SK-N-SH treated with all-trans-retinoic acid at 6 μM for 48 hours (cell line): ENCODE data around the gene C1orf56.

Experiments used
- ATAC-seq: fragments of 200-7000 bp; cut with Tn5 transposase; 3 replicates; pipeline ENCODE4 v1.9.1; 2020; ENCODE audit warnings: mild to moderate bottlenecking, moderate library complexity
- BACH2 ChIP-seq: fragments of 250-450 bp; sonication (Bioruptor Pico); IDR thresholded peaks from 2 replicates; pipeline ENCODE4 v1.9.0; 2021; ENCODE audit warnings: mild to moderate bottlenecking, borderline replicate concordance
- CSDC2 ChIP-seq: fragments of 250-450 bp; sonication (Bioruptor Pico); IDR thresholded peaks from 2 replicates; pipeline ENCODE4 v1.5.0; 2020; ENCODE audit warnings: mild to moderate bottlenecking, moderate library complexity
- CSRNP3 ChIP-seq: fragments of 250-450 bp; sonication (Bioruptor Pico); IDR thresholded peaks from 2 replicates; pipeline ENCODE4 v1.5.1; 2021; ENCODE audit warnings: mild to moderate bottlenecking, moderate library complexity
- ESRRG ChIP-seq: fragments of 250-450 bp; sonication (Bioruptor Pico); IDR thresholded peaks from 2 replicates; pipeline ENCODE4 v1.6.1; 2021; ENCODE audit warnings: mild to moderate bottlenecking
- GLIS3 ChIP-seq: fragments of 250-450 bp; sonication (Bioruptor Pico); IDR thresholded peaks from 2 replicates; pipeline ENCODE4 v1.5.0; 2020; ENCODE audit warnings: mild to moderate bottlenecking, moderate library complexity
- ISL1 ChIP-seq: fragments of 250-450 bp; sonication (Bioruptor Pico); IDR thresholded peaks from 2 replicates; pipeline ENCODE4 v2.1.2; 2022; ENCODE audit warnings: mild to moderate bottlenecking, moderate library complexity
- OSR1 ChIP-seq: fragments of 250-450 bp; sonication (Bioruptor Pico); IDR thresholded peaks from 2 replicates; pipeline ENCODE4 v1.8.0; 2022; ENCODE audit warnings: moderate library complexity, mild to moderate bottlenecking, inconsistent platforms
- PATZ1 ChIP-seq: fragments of 250-450 bp; sonication (Bioruptor Pico); IDR thresholded peaks from 2 replicates; pipeline ENCODE4 v1.8.0; 2020; ENCODE audit warnings: mild to moderate bottlenecking, moderate library complexity, borderline replicate concordance
- PPARA ChIP-seq: fragments of 250-450 bp; sonication (Bioruptor Pico); IDR thresholded peaks from 2 replicates; pipeline ENCODE4 v1.5.0; 2020; ENCODE audit warnings: mild to moderate bottlenecking, borderline replicate concordance
- SNAI2 ChIP-seq: fragments of 250-450 bp; sonication (Bioruptor Pico); IDR thresholded peaks from 2 replicates; pipeline ENCODE4 v1.5.0; 2020; ENCODE audit warnings: mild to moderate bottlenecking, moderate library complexity
- TCF4 ChIP-seq: fragments of 250-450 bp; sonication (Bioruptor Pico); IDR thresholded peaks from 2 replicates; pipeline ENCODE4 v1.8.0; 2021; ENCODE audit warnings: mild to moderate bottlenecking, moderate library complexity, borderline replicate concordance
- TSHZ2 ChIP-seq: fragments of 250-450 bp; sonication (Bioruptor Pico); IDR thresholded peaks from 2 replicates; pipeline ENCODE4 v1.5.0; 2020; ENCODE audit warnings: mild to moderate bottlenecking, moderate library complexity
- ZC3H10 ChIP-seq: fragments of 250-450 bp; sonication (Bioruptor Pico); IDR thresholded peaks from 2 replicates; pipeline ENCODE4 v1.5.1; 2021; ENCODE audit warnings: mild to moderate bottlenecking, moderate library complexity
- ZFP30 ChIP-seq: fragments of 450-650 bp; formaldehyde crosslinking; IDR thresholded peaks from 2 replicates; pipeline ENCODE4 v1.5.0; 2022; ENCODE audit warnings: mild to moderate bottlenecking, moderate library complexity
- ZNF70 ChIP-seq: fragments of 450-650 bp; formaldehyde crosslinking; IDR thresholded peaks from 2 replicates; pipeline ENCODE4 v1.5.0; 2020; ENCODE audit warnings: mild to moderate bottlenecking, moderate library complexity
- ZNF8 ChIP-seq: fragments of 450-650 bp; formaldehyde crosslinking; IDR thresholded peaks from 2 replicates; pipeline ENCODE4 v1.5.0; 2020; ENCODE audit warnings: mild to moderate bottlenecking, moderate library complexity
- TF ChIP-seq, protein P1 (sequence below): fragments of 250-450 bp; sonication (Bioruptor Pico); IDR thresholded peaks from 2 replicates; pipeline ENCODE4 v1.8.0; 2021; ENCODE audit warnings: low read depth, mild to moderate bottlenecking, moderate library complexity, borderline replicate concordance
- TF ChIP-seq, protein P2 (sequence below): fragments of 250-450 bp; sonication (Bioruptor Pico); IDR thresholded peaks from 2 replicates; pipeline ENCODE4 v1.5.1; 2020; ENCODE audit warnings: low read depth, mild to moderate bottlenecking, moderate library complexity

C1orf56 gene

GRCh38 chr1:151011154-151011850 is 36.2 kb upstream of the C1orf56 start:
- TF ChIP-seq ZC3H10 (CRISPR knock-in tag) (no peak), ESRRG (CRISPR knock-in tag) (no peak), ISL1 (CRISPR knock-in tag) (no peak), CSDC2 (CRISPR knock-in tag) (no peak), PATZ1 (CRISPR knock-in tag) (no peak), ZFP30 (CRISPR knock-in tag) (no peak), PPARA (no peak), OSR1 (CRISPR knock-in tag) (no peak), TSHZ2 (CRISPR knock-in tag) (no peak), BACH2 (no peak)
- TF ChIP-seq, protein P1, sequence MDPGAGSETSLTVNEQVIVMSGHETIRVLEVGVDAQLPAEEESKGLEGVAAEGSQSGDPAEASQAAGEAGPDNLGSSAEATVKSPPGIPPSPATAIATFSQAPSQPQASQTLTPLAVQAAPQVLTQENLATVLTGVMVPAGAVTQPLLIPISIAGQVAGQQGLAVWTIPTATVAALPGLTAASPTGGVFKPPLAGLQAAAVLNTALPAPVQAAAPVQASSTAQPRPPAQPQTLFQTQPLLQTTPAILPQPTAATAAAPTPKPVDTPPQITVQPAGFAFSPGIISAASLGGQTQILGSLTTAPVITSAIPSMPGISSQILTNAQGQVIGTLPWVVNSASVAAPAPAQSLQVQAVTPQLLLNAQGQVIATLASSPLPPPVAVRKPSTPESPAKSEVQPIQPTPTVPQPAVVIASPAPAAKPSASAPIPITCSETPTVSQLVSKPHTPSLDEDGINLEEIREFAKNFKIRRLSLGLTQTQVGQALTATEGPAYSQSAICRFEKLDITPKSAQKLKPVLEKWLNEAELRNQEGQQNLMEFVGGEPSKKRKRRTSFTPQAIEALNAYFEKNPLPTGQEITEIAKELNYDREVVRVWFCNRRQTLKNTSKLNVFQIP (CRISPR knock-in tag): no peak
- TF ChIP-seq, protein P2, sequence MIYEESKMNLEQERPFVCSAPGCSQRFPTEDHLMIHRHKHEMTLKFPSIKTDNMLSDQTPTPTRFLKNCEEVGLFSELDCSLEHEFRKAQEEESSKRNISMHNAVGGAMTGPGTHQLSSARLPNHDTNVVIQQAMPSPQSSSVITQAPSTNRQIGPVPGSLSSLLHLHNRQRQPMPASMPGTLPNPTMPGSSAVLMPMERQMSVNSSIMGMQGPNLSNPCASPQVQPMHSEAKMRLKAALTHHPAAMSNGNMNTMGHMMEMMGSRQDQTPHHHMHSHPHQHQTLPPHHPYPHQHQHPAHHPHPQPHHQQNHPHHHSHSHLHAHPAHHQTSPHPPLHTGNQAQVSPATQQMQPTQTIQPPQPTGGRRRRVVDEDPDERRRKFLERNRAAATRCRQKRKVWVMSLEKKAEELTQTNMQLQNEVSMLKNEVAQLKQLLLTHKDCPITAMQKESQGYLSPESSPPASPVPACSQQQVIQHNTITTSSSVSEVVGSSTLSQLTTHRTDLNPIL: no peak
- no peak for ATAC-seq

GRCh38 chr1:151012684-151013471 is 34.7 kb upstream of the C1orf56 start:
- no peak for TF ChIP-seq TCF4 (CRISPR knock-in tag)
- no peak for TF ChIP-seq OSR1 (CRISPR knock-in tag)
- no peak for TF ChIP-seq ZNF8 (CRISPR knock-in tag)
- TF ChIP-seq ISL1 (CRISPR knock-in tag): no peak
- no peak for TF ChIP-seq CSRNP3 (CRISPR knock-in tag)
- TF ChIP-seq ZNF70 (CRISPR knock-in tag): no peak
- no peak for TF ChIP-seq PATZ1 (CRISPR knock-in tag)
- no peak for TF ChIP-seq CSDC2 (CRISPR knock-in tag)
- TF ChIP-seq, all 23 proteins: peak for 0
- ATAC-seq: no peak

GRCh38 chr1:151013518-151013917 is 34.0 kb upstream of the C1orf56 start:
- TF ChIP-seq PPARA (no peak), ZNF70 (CRISPR knock-in tag) (no peak), BACH2 (no peak), GLIS3 (CRISPR knock-in tag) (no peak), CSDC2 (CRISPR knock-in tag) (no peak), TCF4 (CRISPR knock-in tag) (no peak), CSRNP3 (CRISPR knock-in tag) (no peak), SNAI2 (CRISPR knock-in tag) (no peak)
- ATAC-seq: no peak
